HG02588 (cell line): ENCODE data around the gene PEG3.
"Not testable (repeated sequence)": the region's sequence is repeated elsewhere in the genome, so short reads cannot be mapped to it uniquely, and the experiment has no call there.

Experiments used
- ATAC-seq: cut with Tn5 transposase; IDR thresholded peaks from one replicate; pipeline ENCODE4 v1.9.1; 2021; ENCODE audit warnings: mild to moderate bottlenecking, moderate library complexity; ENCODE audit not compliant: unreplicated experiment

Gene PEG3

DNA sequence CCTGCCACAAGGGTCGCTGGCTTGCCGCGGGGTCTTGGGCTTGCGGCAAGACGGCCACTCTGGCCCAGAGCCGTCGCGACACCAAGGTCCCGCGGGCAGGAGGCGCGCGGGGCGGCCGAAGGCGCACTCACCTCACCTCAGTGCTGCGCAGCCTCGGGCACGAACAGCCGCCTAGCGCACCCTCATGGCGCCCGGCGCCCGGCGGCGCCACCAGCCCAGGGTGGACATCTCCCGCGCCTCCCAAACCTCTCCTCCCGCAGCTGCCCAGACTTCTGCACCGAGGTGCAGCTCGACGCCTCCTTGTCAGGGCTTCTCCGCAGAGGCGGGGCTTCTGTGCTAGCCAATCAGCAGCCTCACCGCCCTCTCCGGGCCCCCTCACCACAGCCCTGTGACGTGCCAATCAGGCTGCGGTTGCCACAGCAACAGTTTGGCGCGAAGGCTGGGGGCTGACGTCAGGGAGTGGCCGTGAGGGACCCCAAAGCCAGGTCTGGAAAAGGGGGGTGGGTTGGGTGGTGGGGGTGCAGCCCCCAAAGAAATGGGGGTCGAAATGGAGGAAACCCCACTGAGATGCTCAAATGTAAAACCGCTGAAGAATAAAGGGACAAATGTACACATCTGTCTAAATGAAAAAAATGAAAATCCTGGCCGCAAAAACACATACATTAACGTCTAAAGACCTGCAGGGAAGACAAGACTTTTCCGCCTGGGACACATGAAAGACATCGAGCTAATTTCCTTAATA, at the start of gene PEG3, which contains the start of gene ZIM2:
Gene PEG3 (minus strand): TSS at position 276 of the 742 bp plus-strand sequence. CDS start 16,071 bp downstream, outside the sequence.
Gene ZIM2 (minus strand): TSS at position 276 of the 742 bp plus-strand sequence. CDS start 16,449 bp downstream, outside the sequence.
- no peak for ATAC-seq

DNA sequence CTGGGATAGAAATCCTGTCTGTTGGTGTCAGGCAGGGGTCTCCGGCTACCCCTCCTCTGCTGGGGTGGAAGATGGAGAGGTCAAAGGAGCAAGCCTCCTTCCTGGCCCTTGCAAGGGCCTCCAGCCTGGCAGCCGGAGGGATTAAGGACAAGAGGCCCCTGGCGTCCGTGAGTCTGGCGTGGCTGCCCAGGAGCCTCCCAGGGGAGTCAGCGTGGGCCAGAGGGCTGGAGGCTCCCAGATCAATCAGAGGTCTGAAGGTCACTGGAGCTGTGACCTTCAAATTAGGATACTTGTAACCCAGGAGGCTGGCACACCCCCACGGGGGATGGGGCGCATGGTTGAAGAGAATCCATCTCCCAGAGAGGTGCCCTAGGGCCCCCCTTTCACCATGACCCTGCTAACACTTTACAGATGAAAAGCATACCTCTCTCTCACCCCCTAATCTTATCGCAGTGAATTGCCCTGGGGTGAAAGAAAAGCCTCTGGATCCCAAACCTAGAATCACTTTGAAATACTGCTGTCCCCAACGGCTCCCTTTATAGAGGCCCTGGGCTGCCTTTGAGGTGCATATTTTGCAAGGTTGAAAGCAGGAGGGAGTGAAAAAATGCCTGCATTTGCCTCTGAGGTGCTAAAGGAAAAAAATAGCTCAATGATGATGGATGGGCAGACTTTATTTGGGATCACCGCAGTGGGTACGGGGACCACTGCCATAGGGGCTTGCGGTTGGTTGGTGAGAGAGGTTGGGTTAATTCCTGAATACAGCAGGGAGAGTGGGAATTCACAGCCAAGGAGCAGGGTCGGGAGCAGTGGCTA, 44.9 kb upstream of the PEG3 start:
- ATAC-seq = no peak

DNA sequence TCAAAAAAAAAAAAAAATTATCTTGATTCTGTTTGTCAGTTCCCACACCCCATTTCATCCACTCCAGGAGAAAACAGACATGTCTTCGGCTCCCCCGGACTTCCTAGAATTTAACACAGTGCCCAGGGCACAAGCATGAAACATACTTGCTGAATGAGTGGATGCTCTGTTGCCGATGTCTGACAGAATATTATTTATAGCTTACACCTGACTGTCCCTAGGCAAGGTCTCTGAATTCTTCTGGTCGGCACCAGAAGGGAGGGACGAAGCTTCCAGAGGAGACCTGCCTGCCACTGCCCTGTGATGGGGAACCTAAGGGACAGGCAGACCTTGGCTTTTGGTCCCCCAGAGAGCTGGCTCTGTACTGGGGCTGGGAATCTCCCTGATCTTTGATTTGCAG, 43.9 kb upstream of the PEG3 start:
- no peak for ATAC-seq

DNA sequence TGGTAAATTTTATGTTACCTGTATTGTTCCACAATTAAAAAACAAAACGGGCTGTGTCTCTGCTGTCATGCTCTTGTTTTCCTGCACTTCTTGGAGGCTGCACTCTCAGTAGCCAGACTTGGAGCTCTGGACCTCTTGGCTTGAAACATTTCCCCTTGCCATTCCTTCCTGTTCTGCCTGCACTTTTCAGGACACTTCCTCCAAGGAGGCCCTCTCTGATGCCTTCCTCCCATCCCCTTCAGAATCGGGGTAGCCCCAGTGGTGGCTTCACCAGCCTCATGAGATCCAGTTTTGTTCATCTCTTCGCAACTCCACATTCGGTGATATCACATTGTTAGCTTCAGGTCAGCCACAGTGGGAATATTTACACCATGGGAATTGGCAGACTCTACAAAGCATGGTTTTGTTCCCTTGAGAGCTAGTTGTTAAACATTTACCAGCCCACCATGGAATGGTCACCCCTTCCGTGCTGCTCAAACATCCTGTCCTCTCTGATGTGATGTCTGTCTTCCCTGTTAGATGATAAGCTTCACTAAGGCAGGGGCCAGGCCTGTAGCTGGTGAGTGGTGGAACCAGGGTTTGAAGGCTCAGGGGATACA, 40.2 kb upstream of the PEG3 start:
- no peak for ATAC-seq

DNA sequence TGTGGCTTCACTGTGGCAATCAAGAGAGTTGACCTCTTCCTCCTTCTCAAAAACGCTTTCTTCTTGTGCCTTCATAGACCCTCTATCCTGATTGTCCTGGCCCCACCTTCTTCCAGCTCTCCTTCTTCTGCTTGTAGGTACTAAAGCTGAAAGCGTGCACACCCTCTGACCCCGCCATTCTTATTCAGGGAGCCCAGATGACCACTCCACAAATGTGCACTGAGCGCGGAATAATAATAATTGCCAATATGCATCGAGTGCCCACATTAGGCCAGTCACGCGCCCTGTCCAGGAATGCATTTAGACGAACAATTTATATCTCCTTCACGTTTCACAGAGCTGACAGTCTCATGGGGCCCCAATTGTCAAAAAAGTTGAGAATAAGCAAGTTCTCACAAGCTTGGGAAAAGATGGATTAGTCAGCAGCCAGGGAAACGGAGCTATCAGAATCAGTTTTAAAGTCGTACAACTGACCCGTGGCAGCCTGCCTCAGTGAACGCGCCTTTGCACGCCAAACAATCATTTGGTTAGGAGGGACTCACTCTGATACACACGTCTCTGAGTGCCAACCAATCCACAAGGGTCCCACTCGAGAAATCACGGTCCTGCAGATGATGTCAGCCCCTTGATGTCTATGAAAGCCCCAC, 36.7 kb upstream of the PEG3 start:
- no peak for ATAC-seq

DNA sequence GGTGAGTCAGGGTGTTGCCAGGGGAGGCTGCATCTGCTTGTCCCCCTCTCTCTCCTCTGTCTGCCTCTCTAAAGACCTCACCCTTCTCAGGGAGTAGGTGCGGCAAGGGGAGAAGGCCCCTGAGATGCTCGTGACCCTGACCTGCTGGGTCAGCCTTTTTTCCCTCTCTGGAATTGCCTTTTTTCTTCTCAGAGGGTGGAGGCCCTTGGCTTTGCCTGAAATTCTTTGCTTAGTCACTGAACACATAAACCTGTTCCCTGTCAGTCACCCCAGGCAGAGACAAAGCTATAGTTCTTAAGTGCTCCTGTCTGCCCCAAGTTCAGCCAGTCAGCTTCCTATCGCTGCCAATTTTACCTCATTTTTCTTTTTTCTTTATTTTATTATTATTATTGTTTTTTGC, 35.2 kb upstream of the PEG3 start:
- ATAC-seq = no peak

DNA sequence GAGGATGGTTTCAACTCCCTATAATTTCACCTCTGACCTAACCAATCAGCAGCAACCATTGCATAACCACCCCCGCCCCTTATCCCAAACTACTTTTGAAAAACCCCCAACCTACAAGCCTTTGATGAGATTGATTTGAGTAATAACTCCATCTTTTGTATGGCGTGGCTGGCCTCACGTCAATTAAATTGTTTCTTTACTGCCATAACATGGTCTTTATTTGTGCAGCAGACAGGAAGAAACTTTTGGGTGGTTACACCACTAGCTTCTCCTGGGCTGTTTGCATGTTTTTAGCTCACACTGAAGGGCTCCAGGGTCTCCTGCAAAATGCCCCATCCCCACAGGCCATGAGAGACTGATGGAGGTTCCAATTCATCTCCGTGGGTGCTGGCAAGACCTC, 34.0 kb upstream of the PEG3 start:
- ATAC-seq = no peak

DNA sequence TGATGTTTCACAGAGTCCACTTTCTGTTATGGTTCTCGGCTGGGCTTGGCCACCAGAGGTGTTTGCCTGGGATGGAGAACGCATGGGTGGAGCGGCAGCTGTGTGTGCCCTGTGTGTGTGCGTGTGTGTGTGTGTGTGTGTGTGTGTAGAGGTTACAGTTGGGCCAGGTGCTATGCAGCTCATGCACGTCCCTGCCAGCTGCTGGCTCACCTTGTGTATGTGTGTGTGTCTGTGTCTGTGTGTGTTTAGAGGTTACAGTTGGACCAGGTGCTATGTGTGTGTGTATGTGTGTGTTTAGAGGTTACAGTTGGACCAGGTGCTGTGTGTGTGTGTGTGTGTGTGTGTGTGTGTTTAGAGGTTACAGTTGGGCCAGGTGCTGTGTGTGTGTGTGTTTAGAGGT, 33.0 kb upstream of the PEG3 start:
- ATAC-seq = no peak

DNA sequence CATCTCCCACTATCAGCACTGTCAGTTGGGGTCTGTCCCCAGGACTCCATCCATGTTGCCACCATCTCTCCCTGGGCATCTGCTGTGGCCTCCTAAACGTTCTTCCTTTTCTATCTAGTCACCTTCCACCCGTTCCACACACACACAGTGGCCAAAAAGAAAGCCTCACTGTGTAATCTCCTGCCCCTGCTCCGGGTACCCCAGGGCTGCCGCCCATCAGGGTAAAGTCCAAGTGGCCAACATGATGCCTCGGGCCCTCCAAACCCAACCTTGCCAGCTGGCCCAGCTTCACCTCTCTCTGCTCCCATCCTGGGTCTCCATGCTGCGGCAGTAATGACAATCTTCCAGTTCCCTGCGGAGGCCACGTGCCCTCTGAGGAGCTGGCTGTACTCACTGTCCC, 29.4 kb upstream of the PEG3 start:
- ATAC-seq = no peak

DNA sequence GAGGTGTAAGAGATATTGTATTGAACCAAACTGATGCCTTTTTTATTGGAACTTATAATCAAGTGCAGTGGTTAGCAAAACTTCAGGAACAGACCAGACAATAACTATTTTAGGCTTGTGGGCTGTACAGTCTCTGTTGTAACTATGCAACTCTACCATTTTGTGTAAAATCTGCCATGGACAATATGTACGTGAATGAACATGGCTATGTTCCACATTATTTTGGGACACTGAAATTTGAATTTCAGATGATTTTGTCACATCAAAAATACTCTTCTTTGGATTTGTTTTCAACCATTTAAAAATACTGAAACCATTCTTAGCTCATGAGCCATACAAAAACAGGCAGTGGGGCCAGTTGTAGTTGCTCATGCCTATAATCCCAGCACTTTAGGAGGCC, 27.9 kb upstream of the PEG3 start:
- no peak for ATAC-seq

DNA sequence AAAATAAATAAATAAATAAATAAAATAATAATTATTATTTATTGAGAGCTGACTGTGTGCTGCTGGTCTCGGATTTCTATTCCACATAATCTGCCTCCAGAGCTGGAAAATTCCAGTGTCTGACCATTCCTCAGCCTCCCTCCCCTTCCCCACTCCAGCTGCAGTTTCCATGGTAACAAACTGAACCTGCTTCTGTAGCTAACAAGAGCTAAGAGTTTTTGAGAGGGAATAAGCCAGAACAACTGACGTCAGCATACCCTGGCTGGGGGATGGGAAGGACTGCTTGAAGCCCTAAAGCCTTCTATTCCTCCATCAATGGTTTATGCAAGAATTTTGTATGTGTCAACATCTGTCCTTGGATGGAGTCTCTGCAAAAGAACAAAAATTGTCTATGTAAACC, 26.0 kb upstream of the PEG3 start:
- ATAC-seq = no peak

DNA sequence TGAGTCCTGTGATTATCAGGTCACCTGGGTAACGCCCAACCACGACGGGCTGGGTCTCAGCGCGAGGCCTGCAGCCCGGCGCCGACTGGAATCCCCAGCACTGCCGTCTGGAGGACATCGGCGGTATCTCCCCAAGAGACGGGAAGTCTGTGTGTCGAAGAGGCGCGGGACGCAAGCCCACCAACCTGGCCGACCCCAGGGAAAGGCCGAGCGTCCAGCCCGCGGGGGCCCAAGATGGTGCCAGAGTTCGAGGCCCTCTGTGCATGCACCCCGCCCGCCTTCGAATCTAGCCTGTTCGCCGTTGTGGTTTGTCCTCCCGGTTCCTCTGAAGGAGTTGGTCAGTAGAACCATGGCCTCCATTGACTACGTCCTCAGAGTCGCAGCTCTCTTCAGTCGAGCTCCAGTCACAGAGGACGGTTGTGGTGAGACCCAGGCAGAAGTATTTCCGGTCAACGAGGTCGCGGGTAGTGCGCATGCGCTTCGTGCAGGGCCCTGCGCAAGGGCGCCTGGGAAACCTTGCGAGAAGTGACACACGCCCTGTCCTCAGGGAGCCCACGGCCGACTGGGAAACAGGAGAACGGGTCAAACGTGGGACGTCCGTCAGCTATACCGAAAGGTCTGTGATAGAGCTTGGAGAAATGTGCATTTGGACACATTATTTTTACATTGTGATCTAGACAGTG, 24.1 kb upstream of the PEG3 start:
- no peak for ATAC-seq

DNA sequence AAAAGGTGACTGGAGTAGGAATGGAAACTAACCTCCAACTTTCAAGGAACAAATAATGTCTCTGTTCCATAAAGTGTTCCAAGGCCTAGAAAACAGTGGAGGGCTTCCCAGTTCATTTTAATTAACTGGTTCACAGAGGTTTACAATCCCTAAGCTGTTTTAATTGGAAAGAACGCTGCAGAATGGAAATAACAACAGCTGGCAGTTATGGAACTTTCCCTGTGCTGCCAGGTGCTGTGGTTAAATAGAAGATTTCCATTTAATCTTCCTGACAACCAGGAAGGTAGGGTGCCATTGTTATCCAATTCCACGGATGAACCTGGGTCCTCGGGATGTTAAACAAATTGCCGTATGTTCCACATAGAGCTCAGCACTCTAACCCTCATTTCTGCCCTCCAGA, 22.2 kb upstream of the PEG3 start:
- no peak for ATAC-seq

DNA sequence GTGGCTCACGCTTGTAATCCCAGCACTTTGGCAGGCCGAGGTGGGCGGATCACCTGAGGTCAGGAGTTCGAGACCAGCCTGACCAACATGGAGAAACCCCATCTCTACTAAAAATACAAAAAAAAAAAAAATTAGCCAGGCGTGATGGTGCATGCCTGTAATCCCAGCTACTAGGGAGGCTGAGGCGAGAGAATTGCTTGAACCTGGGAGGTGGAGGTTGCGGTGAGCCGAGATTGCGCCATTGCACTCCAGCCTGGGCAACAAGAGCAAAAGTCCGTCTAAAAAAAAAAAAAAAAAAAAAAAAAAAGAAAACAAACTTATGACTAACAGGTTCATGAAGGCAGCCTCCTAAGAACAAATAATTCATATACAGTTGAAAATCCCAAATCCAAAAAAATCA, 19.9 kb upstream of the PEG3 start:
- ATAC-seq = not testable (repeated sequence)

DNA sequence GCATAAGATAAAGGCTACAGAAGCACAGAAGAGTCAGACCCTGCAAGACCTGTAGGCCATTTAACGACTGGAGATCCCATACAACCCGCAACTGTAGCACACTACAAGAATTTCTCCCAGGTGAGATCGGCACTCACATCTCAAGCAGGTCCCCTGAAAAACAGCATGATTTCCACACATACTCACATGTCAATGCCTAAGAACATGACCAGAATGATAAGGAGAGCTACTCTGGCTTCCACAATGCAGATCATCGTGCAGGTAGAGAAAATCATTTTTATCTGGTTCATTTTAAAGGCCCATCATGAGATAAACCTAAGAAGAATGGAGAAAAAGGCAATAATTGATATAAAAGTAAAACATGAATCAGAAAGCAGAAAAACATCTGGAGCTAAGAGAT, 17.5 kb upstream of the PEG3 start:
- no peak for ATAC-seq

DNA sequence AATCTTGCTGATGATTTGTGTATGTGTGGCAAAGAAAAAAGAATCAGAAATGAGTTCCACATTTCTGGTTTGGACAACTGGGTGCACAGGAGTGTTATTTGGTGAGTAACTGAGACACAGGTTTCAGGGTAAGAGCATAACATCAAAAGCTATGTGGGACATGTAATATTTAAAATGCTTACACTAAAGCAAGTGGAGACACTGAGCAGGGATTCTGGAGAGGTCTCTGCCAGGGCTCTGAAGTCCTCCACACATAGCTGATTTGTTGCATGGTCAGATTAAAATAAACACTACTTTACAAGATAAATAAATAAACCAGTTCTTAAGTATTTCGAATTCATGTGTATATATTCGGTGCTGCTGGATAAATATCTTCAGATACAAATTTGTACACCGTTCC, 16.3 kb upstream of the PEG3 start:
- no peak for ATAC-seq

DNA sequence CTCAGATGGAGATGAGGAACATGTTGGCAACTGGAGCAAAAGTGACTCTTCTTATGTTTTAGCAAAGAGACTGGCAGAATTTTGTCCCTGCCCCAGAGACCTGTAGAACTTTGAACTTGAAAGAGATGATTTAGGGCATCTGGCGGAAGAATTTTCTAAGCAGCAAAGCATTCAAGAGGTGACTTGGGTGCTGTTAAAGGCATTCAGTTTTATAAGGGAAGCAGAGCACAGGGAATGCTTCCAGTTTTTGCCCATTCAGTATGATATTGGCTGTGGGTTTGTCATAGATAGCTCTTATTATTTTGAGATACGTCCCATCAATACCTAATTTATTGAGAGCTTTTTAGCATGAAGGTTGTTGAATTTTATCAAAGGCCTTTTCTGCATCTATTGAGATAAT, 11.8 kb upstream of the PEG3 start:
- ATAC-seq = not testable (repeated sequence)

DNA sequence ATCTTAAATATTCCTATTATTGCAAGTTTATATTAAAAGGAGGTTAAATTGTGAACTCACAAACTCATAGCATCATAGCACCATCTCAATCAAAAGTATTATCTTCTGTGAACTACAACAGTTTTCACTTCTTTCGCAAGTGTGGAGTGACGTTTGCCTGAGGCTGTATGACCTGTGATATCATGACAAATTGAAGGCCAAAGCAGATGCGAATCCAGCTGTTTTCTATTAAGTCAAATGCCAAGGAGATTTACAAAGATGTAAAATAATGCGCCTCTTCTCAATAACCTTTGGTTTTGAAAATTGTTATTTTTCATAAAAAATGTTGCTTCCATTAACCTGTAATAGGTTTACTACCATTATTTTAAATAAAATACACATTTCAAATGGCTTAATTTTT, 7.6 kb upstream of the PEG3 start:
- no peak for ATAC-seq

DNA sequence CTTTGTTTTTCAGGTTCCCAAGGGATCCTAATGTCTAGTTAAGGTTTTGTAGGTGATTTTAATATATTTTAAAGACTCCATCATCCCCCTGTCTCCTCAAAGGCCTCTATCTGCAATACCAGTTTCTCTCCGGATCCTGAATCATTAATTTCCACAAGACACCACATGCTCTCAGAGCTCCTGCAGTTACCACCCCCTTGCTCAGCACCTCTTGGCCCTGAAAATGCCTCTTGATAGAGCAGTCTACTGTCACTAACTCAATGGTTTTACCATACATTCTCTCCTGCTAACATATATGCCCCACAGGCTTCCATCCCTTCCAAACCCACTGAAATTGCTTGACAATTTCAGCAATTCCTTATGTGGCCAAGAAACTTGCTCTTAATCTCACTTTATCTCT, 1.9 kb upstream of the PEG3 start:
- ATAC-seq = no peak

DNA sequence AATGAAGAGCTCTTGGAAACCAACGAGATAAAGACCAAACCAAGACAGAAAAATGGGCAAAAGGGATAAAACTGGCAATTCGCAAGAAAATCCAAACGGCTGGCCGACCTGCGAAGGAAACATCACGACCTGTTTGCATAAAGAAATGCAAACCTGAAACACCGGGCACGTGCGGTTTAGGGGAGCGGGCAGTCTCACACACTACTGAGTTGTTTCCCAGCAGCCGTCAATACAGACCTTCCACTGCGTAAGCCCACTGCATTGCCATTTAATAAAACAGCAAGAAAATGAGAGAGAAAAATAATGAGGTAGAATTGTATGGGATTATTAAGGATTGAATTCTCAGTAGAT, 642 bp upstream of the PEG3 start:
- no peak for ATAC-seq
